ENCODE measurements around the gene MADD.

MADD gene

GRCh38 chr11:47271961-47272661 is 2.2 kb downstream of the MADD start:
- DNase-seq (ENCODE audit: low read depth): no peak
- no peak for TF ChIP-seq CTCF (IDR thresholded peaks at IDR 0.05; ENCODE audit: insufficient read depth, low read depth, low read length, missing control alignments)
- H3K4me3 ChIP-seq (ENCODE audit: low read length): no peak overlapping the region

- no peak overlapping the region for H3K4me3 ChIP-seq (ENCODE audit: low read length)
- no peak for DNase-seq (ENCODE audit: low read depth)
- TF ChIP-seq CTCF (IDR thresholded peaks at IDR 0.05; ENCODE audit: insufficient read depth, low read depth, low read length, missing control alignments): no peak
These were observed 2.8 kb downstream of the MADD start for GRCh38 chr11:47272706-47273105.

- TF ChIP-seq CTCF (IDR thresholded peaks at IDR 0.05; ENCODE audit: insufficient read depth, low read depth, low read length, missing control alignments): no peak
- no peak overlapping the region for H3K4me3 ChIP-seq (ENCODE audit: low read length)
- no peak for DNase-seq (ENCODE audit: low read depth)
These were observed 4.7 kb downstream of the MADD start for GRCh38 chr11:47274495-47275235.

- H3K4me3 ChIP-seq (ENCODE audit: low read length): no peak overlapping the region
- no peak for DNase-seq (ENCODE audit: low read depth)
- TF ChIP-seq CTCF (IDR thresholded peaks at IDR 0.05; ENCODE audit: insufficient read depth, low read depth, low read length, missing control alignments): no peak
These were observed 7.0 kb downstream of the MADD start for GRCh38 chr11:47276923-47277322.

- no peak for TF ChIP-seq CTCF (IDR thresholded peaks at IDR 0.05; ENCODE audit: insufficient read depth, low read depth, low read length, missing control alignments)
- DNase-seq (ENCODE audit: low read depth): no peak
These were observed 8.1 kb downstream of the MADD start for GRCh38 chr11:47278058-47278457.

GRCh38 chr11:47278769-47279168 is 8.8 kb downstream of the MADD start:
- TF ChIP-seq CTCF (IDR thresholded peaks at IDR 0.05; ENCODE audit: insufficient read depth, low read depth, low read length, missing control alignments): no peak
- H3K4me3 ChIP-seq (ENCODE audit: low read length): no peak overlapping the region
- no peak for DNase-seq (ENCODE audit: low read depth)

More at GRCh38 chr11:47278058-47278457, 8.1 kb downstream of the MADD start:
- H3K4me3 ChIP-seq (ENCODE audit: low read length): no peak overlapping the region

Measured in epithelial cell of esophagus (primary cell).